ENCODE measurements around the gene ELF2.
"Not testable (repeated sequence)": the region's sequence is repeated elsewhere in the genome, so short reads cannot be mapped to it uniquely, and the experiment has no call there.

ELF2 gene

DNA sequence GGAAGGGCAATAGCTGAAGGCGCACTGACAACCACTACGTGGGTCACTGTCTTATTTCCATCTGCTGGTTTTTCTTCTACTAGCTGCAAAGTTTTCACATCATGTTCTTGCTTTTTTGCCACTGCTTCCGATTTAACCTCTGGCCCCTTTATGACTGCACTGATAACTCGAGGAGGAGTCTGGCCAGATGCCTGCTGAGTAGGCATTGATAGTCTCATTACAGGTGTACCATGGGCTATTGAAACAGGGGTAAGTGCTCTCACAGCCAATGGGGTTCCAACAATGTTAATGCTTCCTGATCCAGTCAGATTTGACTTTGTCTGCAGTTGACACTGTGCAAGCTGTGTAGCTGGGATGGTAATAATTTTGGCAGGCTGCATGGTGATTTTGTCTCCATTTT, 118.0 kb downstream of the ELF2 start:
- H3K9me3 ChIP-seq; in situ Hi-C loops (cut with MboI; ENCODE audit: low sequenced_read_pairs); H3K4me1 ChIP-seq; H3K27me3 ChIP-seq (ENCODE audit: low read depth); DNase-seq (ENCODE audit: low spot score in 2 of 2); H3K4me3 ChIP-seq: not testable (repeated sequence)
- peaks cover 68% of the 10 kb centered on the region for H3K36me3 ChIP-seq (replicated peaks)

DNA sequence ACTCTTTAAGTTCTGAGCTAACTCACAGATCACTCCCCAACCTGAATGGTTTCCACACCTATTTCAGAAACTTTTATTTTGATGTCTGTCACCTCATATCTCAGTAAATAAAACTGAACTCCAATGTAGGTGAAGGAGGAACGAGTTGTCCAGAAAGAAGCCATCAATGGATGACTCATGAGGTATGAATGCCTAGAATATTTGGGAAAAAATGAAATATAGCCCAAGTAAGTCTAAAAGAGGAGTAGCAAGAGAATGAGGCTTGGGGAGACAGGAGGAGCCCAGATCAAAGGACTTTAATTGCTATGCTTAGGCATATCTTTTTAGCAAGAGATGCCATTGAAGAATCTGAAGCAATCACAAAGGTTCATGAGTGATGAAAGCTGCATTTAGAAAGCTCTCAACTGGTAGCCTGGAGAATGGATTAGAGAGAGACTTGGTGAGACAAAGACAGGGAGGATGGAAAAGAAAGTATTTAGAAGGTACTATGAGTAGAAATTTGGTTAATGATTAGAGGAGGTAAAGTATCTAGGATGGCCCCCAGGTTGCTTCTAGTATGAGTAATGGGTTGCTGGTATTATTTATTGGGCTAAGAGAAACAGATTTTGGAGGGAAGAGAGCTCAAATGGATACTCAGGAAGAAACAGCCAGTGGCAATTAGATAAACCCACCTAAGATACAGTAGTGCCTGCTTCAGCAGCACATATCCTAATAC, 122.1 kb downstream of the ELF2 start:
- no peak for DNase-seq (ENCODE audit: low spot score in 2 of 2)
- Histone ChIP-seq H3K36me3 (replicated peaks) (peaks cover 37% of the 10 kb centered on the region), H3K4me1 (peaks cover 3% of the 10 kb centered on the region), H3K9me3 (no peaks in the 10 kb centered on the region), H3K4me3 (no peak overlapping the region), H3K27me3 (ENCODE audit: low read depth) (no peaks in the 10 kb centered on the region)
- in situ Hi-C loops (cut with MboI; ENCODE audit: low sequenced_read_pairs): no loop called here

DNA sequence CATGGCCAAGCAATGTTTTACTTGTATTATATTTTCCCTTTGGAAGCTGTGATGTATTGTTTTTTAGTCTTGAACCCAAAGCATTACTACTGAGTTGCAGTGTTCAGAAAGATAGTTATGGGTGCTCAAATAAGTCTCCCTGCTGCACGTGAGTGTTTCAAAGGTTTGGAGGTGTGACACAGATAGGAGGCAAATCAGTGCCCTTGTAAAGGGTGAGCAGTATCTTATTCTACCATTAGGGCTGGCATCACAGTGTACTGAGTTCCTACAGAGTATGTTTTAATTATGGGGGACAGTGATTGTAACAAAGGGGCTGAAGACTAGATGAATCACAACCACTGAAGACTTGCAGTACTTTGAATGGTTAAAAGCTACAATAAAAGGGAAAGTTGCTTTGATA, 123.1 kb downstream of the ELF2 start:
- no peak overlapping the region for H3K4me3 ChIP-seq
- in situ Hi-C loops (cut with MboI; ENCODE audit: low sequenced_read_pairs): no loop called here
- peaks cover 3% of the 10 kb centered on the region for H3K4me1 ChIP-seq
- peaks cover 28% of the 10 kb centered on the region for H3K36me3 ChIP-seq (replicated peaks)
- no peaks in the 10 kb centered on the region for H3K27me3 ChIP-seq (ENCODE audit: low read depth)
- no peak for DNase-seq (ENCODE audit: low spot score in 2 of 2)
- no peaks in the 10 kb centered on the region for H3K9me3 ChIP-seq

DNA sequence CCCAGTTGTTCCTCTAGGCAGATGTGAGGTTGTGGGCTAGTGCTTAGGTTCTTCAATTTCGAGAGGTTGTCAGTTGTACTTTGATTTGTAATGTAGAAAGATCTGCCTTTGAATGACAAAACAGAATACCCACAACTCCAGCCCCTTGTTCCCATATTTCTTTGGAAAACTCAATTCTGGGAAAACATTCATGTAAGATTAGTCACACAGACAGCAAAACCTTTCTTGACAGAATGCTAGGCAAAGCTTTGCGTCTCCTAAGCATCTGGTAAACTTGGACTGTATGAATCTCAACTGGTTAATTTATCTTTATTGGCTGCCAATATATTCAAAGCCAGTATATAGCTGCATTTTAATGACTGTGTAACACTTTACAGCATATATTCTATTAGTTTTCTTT, 126.6 kb downstream of the ELF2 start:
- in situ Hi-C loops (cut with MboI; ENCODE audit: low sequenced_read_pairs): no loop called here
- H3K36me3 ChIP-seq (replicated peaks): peaks cover 37% of the 10 kb centered on the region
- DNase-seq (ENCODE audit: low spot score in 2 of 2): peak; percentile 18 to 53
- no peak overlapping the region for H3K4me3 ChIP-seq
- H3K27me3 ChIP-seq (ENCODE audit: low read depth): no peaks in the 10 kb centered on the region
- no peaks in the 10 kb centered on the region for H3K9me3 ChIP-seq
- peaks cover 10% of the 10 kb centered on the region for H3K4me1 ChIP-seq

DNA sequence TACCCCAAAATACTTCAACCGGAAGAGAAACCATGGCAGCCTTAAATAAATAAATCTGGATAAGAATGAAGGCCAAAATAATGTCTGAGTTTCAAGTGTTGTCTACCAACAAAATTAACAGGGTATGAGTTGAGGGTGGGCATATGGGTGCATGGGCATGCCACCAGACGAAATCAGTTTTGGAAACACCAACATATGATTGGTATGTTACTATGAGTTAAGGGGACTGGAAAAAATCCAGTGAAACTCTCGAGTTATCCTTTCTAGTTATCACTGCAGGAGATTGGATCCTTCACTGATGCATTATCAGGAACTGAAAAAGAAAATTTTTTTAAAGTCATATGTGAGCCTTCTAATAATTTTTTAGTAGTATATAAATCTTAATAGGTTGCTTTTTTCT, 129.0 kb downstream of the ELF2 start:
- Histone ChIP-seq H3K36me3 (replicated peaks) (peaks cover 36% of the 10 kb centered on the region), H3K27me3 (ENCODE audit: low read depth) (no peaks in the 10 kb centered on the region), H3K4me1 (peaks cover 10% of the 10 kb centered on the region), H3K9me3 (no peaks in the 10 kb centered on the region), H3K4me3 (no peak overlapping the region)
- in situ Hi-C loops (cut with MboI; ENCODE audit: low sequenced_read_pairs): no loop called here
- DNase-seq (ENCODE audit: low spot score in 2 of 2): no peak

DNA sequence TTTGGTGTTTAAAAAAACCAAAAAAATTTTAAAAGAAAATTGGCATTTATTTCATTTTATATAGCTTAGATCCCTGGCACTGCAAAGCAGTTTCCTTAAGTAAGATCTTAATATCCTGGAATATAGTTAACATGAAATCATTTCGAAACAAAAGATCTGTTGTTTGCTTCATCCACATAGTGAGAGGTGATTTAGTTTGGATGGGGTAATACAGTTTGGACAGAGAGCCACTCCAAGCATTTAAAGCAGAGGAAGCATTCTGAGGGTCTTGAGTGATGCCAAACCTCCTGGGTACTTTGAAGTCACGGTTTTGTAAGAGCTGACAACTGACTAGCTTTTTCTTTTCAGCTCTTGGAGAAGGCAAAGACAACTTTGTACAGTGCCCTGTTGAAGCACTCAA, 132.7 kb downstream of the ELF2 start:
- in situ Hi-C loops (cut with MboI; ENCODE audit: low sequenced_read_pairs): no loop called here

DNA sequence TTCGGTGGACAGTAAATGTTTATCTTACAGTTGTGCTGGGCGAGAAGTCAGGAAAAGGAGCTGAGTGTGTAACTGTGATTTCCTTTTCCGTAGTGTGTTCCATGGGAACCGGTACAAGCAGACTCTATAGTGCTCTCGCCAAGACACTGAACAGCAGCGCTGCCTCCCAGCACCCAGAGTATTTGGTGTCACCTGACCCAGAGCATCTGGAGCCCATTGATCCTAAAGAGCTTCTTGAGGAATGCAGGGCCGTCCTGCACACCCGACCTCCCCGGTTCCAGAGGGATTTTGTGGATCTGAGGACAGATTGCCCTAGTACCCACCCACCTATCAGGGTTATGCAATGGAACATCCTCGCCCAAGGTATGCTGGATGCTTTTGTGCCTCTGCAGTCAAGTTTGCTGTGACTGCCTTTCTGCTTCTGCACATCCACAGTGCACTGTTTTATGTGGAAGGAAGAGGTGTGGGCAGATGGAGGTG, 134.0 kb downstream of the ELF2 start:
- Histone ChIP-seq H3K36me3 (replicated peaks) (peaks cover 36% of the 10 kb centered on the region), H3K4me3 (no peak overlapping the region), H3K27me3 (ENCODE audit: low read depth) (no peaks in the 10 kb centered on the region), H3K4me1 (peaks cover 7% of the 10 kb centered on the region), H3K9me3 (no peaks in the 10 kb centered on the region)
- in situ Hi-C loops (cut with MboI; ENCODE audit: low sequenced_read_pairs): no loop called here
- no peak for DNase-seq (ENCODE audit: low spot score in 2 of 2)

More for the DNA sequence above, 132.7 kb downstream of the ELF2 start:
- DNase-seq (ENCODE audit: low spot score in 2 of 2): no peak
- H3K4me3 ChIP-seq: no peak overlapping the region
- peaks cover 42% of the 10 kb centered on the region for H3K36me3 ChIP-seq (replicated peaks)
- H3K27me3 ChIP-seq (ENCODE audit: low read depth): no peaks in the 10 kb centered on the region
- H3K9me3 ChIP-seq: no peaks in the 10 kb centered on the region
- H3K4me1 ChIP-seq: peaks cover 7% of the 10 kb centered on the region

- H3K9me3 ChIP-seq: no peaks in the 10 kb centered on the region
- in situ Hi-C loops (cut with MboI; ENCODE audit: low sequenced_read_pairs): loop anchor here (10.0 kb wide), 1 partner anchor 606 kb away; no protein-coding TSS in a partner anchor
Observed at GRCh38 chr4:139038874-139039443, 138.1 kb downstream of the ELF2 start.

GRCh38 chr4:139036885-139037284, 140.1 kb downstream of the ELF2 start:
- no peaks in the 10 kb centered on the region; the same call in 1 of the 2 replicates for H3K4me1 ChIP-seq
- H3K27me3 ChIP-seq (ENCODE audit: low read depth): no peaks in the 10 kb centered on the region
- H3K36me3 ChIP-seq (replicated peaks): peaks cover 15% of the 10 kb centered on the region
- in situ Hi-C loops (cut with MboI; ENCODE audit: low sequenced_read_pairs): loop anchor here (10.0 kb wide), 1 partner anchor 608 kb away; no protein-coding TSS in a partner anchor
- H3K4me3 ChIP-seq: no peak overlapping the region
- no peak for DNase-seq (ENCODE audit: low spot score in 2 of 2)
- no peaks in the 10 kb centered on the region for H3K9me3 ChIP-seq

More at GRCh38 chr4:139038874-139039443, 138.1 kb downstream of the ELF2 start:
- Histone ChIP-seq H3K27me3 (ENCODE audit: low read depth) (no peaks in the 10 kb centered on the region), H3K36me3 (replicated peaks) (peaks cover 19% of the 10 kb centered on the region), H3K4me3 (no peak overlapping the region), H3K4me1 (no peaks in the 10 kb centered on the region; the same call in 1 of the 2 replicates)
- no peak for DNase-seq (ENCODE audit: low spot score in 2 of 2)

- Histone ChIP-seq H3K36me3 (replicated peaks) (peaks cover 15% of the 10 kb centered on the region), H3K4me3 (no peak overlapping the region), H3K4me1 (no peaks in the 10 kb centered on the region; the same call in 1 of the 2 replicates), H3K9me3 (no peaks in the 10 kb centered on the region), H3K27me3 (ENCODE audit: low read depth) (no peaks in the 10 kb centered on the region)
- no peak for DNase-seq (ENCODE audit: low spot score in 2 of 2)
- in situ Hi-C loops (cut with MboI; ENCODE audit: low sequenced_read_pairs): loop anchor here (10.0 kb wide), 1 partner anchor 609 kb away; no protein-coding TSS in a partner anchor
Observed at GRCh38 chr4:139035650-139036049, 141.4 kb downstream of the ELF2 start.

- Histone ChIP-seq H3K36me3 (replicated peaks) (peaks cover 4% of the 10 kb centered on the region), H3K4me1 (peaks cover 2% of the 10 kb centered on the region; the same call in 1 of the 2 replicates), H3K9me3 (no peaks in the 10 kb centered on the region), H3K27me3 (ENCODE audit: low read depth) (no peaks in the 10 kb centered on the region), H3K4me3 (no peak overlapping the region)
- in situ Hi-C loops (cut with MboI; ENCODE audit: low sequenced_read_pairs): loop anchor here (10.0 kb wide), 1 partner anchor 614 kb away; no protein-coding TSS in a partner anchor
- peak; percentile 75 to 83 for DNase-seq (ENCODE audit: low spot score in 2 of 2)
Observed at GRCh38 chr4:139030614-139031235, 146.3 kb downstream of the ELF2 start.

DNA sequence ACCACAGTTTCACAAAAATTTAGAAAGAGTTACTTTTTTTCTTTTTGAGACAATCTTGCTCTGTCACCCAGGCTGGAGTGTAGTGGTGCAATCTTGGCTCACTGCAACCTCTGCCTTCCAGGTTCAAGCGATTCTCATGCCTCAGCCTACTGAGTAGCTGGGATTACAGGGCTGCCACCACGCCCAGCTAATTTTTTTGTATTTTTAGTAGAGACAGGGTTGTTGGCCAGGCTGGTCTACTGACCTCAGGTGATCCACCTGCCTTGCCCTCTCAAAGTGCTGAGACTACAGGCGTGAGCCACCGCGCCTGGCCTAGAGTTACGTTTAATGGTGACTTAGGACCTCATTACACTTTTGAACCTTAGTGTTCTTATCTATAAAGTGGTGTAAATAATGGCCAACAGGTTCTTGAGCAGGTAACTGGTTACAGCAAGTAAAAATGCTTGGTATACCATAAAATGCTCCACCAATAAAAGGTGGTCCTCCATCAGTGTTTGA, 147.1 kb downstream of the ELF2 start:
- not testable (repeated sequence) for DNase-seq (ENCODE audit: low spot score in 2 of 2); H3K4me1 ChIP-seq; H3K27me3 ChIP-seq (ENCODE audit: low read depth); H3K9me3 ChIP-seq; H3K36me3 ChIP-seq (replicated peaks); H3K4me3 ChIP-seq
- in situ Hi-C loops (cut with MboI; ENCODE audit: low sequenced_read_pairs): loop anchor here (10.0 kb wide), 1 partner anchor 615 kb away; no protein-coding TSS in a partner anchor

- in situ Hi-C loops (cut with MboI; ENCODE audit: low sequenced_read_pairs): no loop called here
- Histone ChIP-seq H3K4me1 (peaks cover 6% of the 10 kb centered on the region; the same call in 1 of the 2 replicates), H3K27me3 (ENCODE audit: low read depth) (no peaks in the 10 kb centered on the region), H3K9me3 (no peaks in the 10 kb centered on the region), H3K36me3 (replicated peaks) (peaks cover 10% of the 10 kb centered on the region), H3K4me3 (no peak overlapping the region)
- DNase-seq (ENCODE audit: low spot score in 2 of 2): no peak
Observed at GRCh38 chr4:139028191-139028661, 148.8 kb downstream of the ELF2 start.

All from HAP-1 (cell line).